Lower lobe of right lung (tissue), 2 donors: ENCODE results near the gene PYGO1. TPM values are rescaled to one million over a fixed set of nuclear protein-coding genes. Genes with fewer than 3 reads are reported as not detected.

Source experiments
- ATAC-seq, 2 donors: fragments of 200-7000 bp; cut with Tn5 transposase; one replicate each; pipeline ENCODE4 v1.9.1; 2020 to 2022; ENCODE audit warnings: mild to moderate bottlenecking in 2 of 2, moderate library complexity in 2 of 2
- DNase-seq: peaks from one replicate; pipeline ENCODE4 v3.0.0-alpha.2; 2020
- H3K27ac ChIP-seq: fragments of 200-600 bp; one replicate; pipeline ENCODE4 v1.8.0; 2022
- H3K27me3 ChIP-seq: fragments of 200-600 bp; one replicate; pipeline ENCODE4 v1.8.0; 2022; ENCODE audit warnings: low read depth
- H3K36me3 ChIP-seq: fragments of 200-600 bp; one replicate; pipeline ENCODE4 v1.8.0; 2022; ENCODE audit warnings: mild to moderate bottlenecking
- H3K4me1 ChIP-seq: fragments of 200-600 bp; one replicate; pipeline ENCODE4 v1.8.0; 2022
- H3K4me3 ChIP-seq: fragments of 200-600 bp; one replicate; pipeline ENCODE4 v1.8.0; 2022; ENCODE audit warnings: mild to moderate bottlenecking
- H3K9me3 ChIP-seq: fragments of 200-600 bp; one replicate; pipeline ENCODE4 v1.8.0; 2022
- intact Hi-C: fragments of 100-400 bp; cut with DNase I; formaldehyde crosslinking; loops from one replicate; pipeline ENCODE4 v1.11.0; 2022
- total RNA-seq: library from RNA; stranded (reverse); fragmentation: NEBNext Ultra II Directional; extraction: Animal tissue kit (Norgen Biotek cat#: 25700); gene quantifications from one replicate; pipeline ENCODE4 v1.2.1, GENCODE V29; 2021
- TF ChIP-seq, protein P1 (sequence below): fragments of 200-600 bp; IDR thresholded peaks from one replicate; pipeline ENCODE4 v1.8.0; 2022; ENCODE audit warnings: antibody characterized with exemption, mild to moderate bottlenecking
- donor health status: DM: no; HTN: yes; CAD: no; lungs with severe emphysema.

PYGO1 gene
- total RNA-seq, 1 donor from 2014 or later, result 8.7 TPM

DNA sequence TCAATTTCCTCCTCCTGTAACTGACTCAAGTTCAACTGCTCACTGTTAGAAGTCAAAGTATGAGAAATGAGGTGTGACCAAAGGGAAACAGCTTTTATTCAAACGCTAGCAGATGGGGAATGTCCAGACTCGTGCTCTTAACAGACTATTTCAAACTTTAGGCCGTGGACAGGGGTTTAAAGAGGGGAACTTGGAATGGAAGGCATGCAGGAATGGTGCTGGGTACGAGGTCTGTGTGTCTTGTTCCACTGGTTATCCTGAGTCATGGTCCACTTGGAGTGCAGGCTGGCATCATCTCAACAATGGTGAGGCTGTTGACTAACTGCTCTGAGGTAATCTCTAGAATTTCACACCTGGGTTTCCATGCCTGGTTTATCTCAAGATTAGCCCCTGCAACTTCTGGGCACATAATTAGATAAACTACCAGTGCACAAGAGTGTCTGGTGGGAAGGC is 57.3 kb downstream of the PYGO1 start:
- H3K27me3 ChIP-seq, result no peaks in the 10 kb centered on the region
- no peaks in the 10 kb centered on the region for H3K4me1 ChIP-seq
- DNase-seq, result no peak
- H3K27ac ChIP-seq, result no peak overlapping the region
- intact Hi-C loops, result no loop called here
- TF ChIP-seq, protein P1, sequence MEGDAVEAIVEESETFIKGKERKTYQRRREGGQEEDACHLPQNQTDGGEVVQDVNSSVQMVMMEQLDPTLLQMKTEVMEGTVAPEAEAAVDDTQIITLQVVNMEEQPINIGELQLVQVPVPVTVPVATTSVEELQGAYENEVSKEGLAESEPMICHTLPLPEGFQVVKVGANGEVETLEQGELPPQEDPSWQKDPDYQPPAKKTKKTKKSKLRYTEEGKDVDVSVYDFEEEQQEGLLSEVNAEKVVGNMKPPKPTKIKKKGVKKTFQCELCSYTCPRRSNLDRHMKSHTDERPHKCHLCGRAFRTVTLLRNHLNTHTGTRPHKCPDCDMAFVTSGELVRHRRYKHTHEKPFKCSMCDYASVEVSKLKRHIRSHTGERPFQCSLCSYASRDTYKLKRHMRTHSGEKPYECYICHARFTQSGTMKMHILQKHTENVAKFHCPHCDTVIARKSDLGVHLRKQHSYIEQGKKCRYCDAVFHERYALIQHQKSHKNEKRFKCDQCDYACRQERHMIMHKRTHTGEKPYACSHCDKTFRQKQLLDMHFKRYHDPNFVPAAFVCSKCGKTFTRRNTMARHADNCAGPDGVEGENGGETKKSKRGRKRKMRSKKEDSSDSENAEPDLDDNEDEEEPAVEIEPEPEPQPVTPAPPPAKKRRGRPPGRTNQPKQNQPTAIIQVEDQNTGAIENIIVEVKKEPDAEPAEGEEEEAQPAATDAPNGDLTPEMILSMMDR, result no peak
- no peak overlapping the region for H3K4me3 ChIP-seq
- ATAC-seq, result peak; percentile 65 to 81
- H3K9me3 ChIP-seq, result no peaks in the 10 kb centered on the region
- H3K36me3 ChIP-seq, result no peaks in the 10 kb centered on the region

DNA sequence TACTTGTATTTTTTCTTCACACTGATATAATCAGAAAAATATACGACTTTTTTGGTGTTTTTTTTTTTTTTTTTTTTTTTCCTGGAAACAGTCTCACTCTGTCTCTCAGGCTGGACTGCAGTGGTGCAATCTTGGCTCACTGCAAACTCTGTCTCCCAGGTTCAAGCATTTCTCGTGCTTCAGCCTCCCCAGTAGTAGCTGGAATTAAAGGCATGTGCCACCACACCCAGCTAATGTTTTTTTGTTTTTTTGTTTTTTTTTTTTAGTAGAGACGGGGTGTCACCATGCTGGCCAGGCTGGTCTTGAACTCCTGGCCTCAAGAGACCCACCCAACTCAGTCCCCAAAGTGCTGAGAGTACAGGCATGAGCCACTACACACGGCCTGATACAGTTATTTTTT is 59.3 kb downstream of the PYGO1 start:
- Histone ChIP-seq H3K27me3 (no peaks in the 10 kb centered on the region), H3K36me3 (no peaks in the 10 kb centered on the region), H3K4me3 (no peak overlapping the region), H3K27ac (no peak overlapping the region), H3K4me1 (no peaks in the 10 kb centered on the region), H3K9me3 (no peaks in the 10 kb centered on the region)
- DNase-seq, result no peak
- TF ChIP-seq, protein P1, result no peak
- intact Hi-C loops, result no loop called here
- no peak for ATAC-seq

DNA sequence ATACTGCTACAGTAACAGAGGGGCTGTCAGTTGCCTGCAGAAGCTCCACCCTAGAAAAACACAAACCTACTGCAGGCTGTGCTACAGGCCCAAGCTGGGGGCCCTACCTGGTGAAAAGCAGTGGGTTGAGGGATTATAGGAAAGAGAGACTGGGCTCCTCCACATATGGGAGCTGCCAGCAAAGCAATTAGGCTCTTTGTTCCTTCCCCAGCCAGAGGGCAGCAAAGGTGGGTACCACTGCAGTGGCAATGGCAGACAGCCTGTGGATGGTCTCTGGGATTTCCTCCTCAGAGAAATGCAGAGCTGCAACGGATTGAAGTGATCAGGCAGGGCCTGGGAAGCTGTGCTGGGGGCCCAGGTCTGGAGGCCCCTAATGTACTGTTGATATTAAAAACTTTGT is 61.0 kb downstream of the PYGO1 start:
- Histone ChIP-seq H3K4me3 (no peak overlapping the region), H3K27me3 (no peaks in the 10 kb centered on the region), H3K9me3 (no peaks in the 10 kb centered on the region), H3K4me1 (no peaks in the 10 kb centered on the region), H3K36me3 (no peaks in the 10 kb centered on the region), H3K27ac (no peak overlapping the region)
- TF ChIP-seq, protein P1, result no peak
- intact Hi-C loops, result no loop called here
- DNase-seq (no peak), ATAC-seq (no peak)

DNA sequence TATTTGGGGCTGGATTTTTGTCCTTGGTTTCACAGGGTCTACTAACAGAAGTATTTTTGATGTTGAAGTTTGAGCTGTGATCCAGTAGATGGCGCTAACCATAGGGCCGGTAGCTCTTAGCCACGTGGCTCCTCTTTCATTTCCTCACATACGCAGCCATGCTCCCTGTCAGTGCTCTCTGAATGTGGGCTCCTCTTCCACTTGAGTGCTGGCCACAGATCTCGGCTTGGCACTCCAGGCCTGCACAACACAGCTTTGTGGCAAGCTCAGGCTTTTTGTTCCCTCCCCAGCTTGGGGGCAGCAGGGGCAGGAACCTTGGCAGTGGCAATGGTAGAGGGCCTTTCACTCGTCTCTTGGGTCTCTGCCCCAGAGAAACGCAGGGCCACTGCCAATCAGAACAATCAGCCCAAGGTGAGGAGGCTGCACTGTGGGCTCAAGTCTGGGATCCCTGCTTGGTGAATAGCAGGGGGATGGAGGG is 61.5 kb downstream of the PYGO1 start:
- Histone ChIP-seq H3K4me3 (no peak overlapping the region), H3K9me3 (no peaks in the 10 kb centered on the region), H3K36me3 (no peaks in the 10 kb centered on the region), H3K4me1 (no peaks in the 10 kb centered on the region), H3K27ac (no peak overlapping the region), H3K27me3 (no peaks in the 10 kb centered on the region)
- ATAC-seq, result peak; percentile 84 to 89
- no peak for DNase-seq
- TF ChIP-seq, protein P1, result peak; percentile 53
- intact Hi-C loops, result no loop called here

DNA sequence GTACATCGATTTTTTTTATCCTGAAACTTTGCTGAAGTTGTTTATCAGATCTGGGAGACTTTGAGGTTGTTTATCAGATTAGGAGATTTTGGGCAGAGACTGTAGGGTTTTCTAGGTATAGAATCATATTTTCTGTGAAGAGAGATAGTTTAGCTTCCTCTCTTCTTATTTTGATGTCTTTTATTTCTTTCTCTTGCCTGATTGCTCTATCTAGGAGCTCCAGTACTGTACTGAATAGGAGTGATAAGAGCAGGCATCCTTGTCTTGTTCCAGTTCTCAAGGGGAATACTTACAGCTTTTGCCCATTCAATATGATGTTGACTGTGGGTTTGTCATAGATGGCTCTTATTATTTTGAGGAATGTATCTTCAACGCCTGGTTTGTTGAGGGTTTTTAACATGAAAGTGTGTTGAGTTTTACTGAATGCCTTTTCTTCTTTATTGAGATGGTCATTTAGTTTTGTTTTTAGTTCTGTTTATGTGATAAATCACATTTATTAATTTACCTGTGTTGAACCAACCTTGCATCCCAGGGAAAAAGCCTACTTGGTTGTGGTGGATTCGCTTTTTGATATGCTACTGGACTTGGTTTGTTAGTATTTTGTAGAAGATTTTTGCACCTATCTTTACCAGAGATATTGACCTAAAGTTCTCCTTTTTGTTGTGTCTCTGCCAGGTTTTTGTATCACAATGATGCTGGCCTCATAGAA is 65.2 kb downstream of the PYGO1 start:
- intact Hi-C loops, result no loop called here

More for the DNA sequence above, 65.2 kb downstream of the PYGO1 start:
- Histone ChIP-seq H3K27ac (no peak overlapping the region), H3K4me1 (no peaks in the 10 kb centered on the region), H3K36me3 (no peaks in the 10 kb centered on the region), H3K9me3 (no peaks in the 10 kb centered on the region), H3K27me3 (no peaks in the 10 kb centered on the region), H3K4me3 (no peak overlapping the region)
- DNase-seq (no peak), ATAC-seq (no peak)
- TF ChIP-seq, protein P1, result no peak
